ENCODE data around the gene FILIP1L.

The FILIP1L gene

DNA sequence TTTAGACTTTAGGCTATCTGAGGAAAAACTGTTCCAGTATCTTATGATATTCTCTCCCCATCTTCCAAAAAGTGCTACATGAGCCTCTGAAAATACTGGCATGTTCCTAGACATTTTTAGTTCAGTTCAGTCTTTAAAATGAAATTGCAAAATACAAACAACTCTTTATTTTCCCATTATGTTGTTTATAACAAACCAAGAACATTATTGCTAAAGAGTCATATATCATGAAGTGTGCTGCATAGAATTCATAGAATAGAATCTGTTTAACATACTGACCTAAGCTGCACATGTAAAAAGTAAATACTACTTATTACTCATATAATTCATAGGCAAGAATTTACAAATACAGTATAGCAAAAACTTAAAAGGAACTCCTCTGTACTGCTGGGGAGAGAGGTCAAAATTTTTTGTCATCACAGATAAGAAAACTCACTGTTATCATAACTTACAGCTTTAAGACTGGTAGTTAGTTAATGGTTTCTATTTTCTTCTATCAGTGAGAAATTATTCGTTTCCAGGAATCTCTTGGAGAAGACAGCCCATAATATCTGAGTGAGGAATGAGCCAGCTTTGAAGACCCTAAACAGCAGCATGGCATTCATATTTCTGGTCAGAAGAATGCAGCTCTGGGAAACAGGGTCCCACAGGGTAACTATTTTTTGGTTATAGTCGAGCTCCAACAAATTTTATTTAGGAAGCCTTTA lies 32.2 kb downstream of the FILIP1L start:
- Histone ChIP-seq H4K20me1 (ENCODE audit: insufficient read depth, low read length) (no peaks in the 10 kb centered on the region), H3K9me2 (replicated peaks; ENCODE audit: insufficient read depth, low read length) (no peaks in the 10 kb centered on the region), H3F3A (ENCODE audit: insufficient read depth, low read length) (no peaks in the 10 kb centered on the region), H2AFZ (ENCODE audit: low read length) (no peak overlapping the region), H3K4me3 (ENCODE audit: low read length) (no peak overlapping the region), H3K36me3 (replicated peaks; ENCODE audit: insufficient read depth, low read length) (no peaks in the 10 kb centered on the region), H3K9ac (ENCODE audit: low read length) (no peak overlapping the region), H3K9me3 (replicated peaks; ENCODE audit: insufficient read depth, low read length) (no peaks in the 10 kb centered on the region), H3K79me2 (ENCODE audit: low read length) (no peaks in the 10 kb centered on the region), H3K4me2 (ENCODE audit: low read depth, low read length) (no peak overlapping the region), H3K27me3 (replicated peaks; ENCODE audit: insufficient read depth, low read length) (no peaks in the 10 kb centered on the region), H3K27ac (ENCODE audit: low read length) (no peak overlapping the region), H3K4me1 (ENCODE audit: low read length) (peaks cover 6% of the 10 kb centered on the region)
- TF ChIP-seq EZH2 (optimal IDR thresholded peaks at IDR 0.05; ENCODE audit: low read depth, low read length) (no peak), EZH2phosphoT487 (IDR thresholded peaks at IDR 0.05; ENCODE audit: low read length) (no peak)
- TF ChIP-seq, protein P1, sequence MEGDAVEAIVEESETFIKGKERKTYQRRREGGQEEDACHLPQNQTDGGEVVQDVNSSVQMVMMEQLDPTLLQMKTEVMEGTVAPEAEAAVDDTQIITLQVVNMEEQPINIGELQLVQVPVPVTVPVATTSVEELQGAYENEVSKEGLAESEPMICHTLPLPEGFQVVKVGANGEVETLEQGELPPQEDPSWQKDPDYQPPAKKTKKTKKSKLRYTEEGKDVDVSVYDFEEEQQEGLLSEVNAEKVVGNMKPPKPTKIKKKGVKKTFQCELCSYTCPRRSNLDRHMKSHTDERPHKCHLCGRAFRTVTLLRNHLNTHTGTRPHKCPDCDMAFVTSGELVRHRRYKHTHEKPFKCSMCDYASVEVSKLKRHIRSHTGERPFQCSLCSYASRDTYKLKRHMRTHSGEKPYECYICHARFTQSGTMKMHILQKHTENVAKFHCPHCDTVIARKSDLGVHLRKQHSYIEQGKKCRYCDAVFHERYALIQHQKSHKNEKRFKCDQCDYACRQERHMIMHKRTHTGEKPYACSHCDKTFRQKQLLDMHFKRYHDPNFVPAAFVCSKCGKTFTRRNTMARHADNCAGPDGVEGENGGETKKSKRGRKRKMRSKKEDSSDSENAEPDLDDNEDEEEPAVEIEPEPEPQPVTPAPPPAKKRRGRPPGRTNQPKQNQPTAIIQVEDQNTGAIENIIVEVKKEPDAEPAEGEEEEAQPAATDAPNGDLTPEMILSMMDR (IDR thresholded peaks at IDR 0.05; ENCODE audit: low read length) = no peak
- DNase-seq = no peak

DNA sequence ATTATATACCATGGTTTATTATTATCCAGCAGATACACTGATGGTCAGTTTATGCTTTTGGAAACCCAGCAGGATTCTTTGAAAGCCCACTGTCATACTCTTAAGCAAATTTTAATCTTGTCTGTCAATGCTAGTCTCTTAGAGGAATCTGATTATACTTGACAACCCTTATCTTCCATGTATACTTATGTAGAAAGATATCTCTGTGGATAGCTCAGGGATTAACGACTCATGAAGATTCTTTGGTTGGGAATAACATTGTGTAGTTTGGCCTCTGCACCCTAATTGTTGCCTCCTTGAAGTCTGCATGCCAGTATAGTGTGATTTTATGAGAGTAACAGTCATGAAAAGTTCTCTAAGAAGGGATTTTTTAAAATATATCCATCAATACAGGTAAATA lies 33.0 kb downstream of the FILIP1L start:
- Histone ChIP-seq H3F3A (ENCODE audit: insufficient read depth, low read length) (no peaks in the 10 kb centered on the region), H3K79me2 (ENCODE audit: low read length) (no peaks in the 10 kb centered on the region), H4K20me1 (ENCODE audit: insufficient read depth, low read length) (no peaks in the 10 kb centered on the region), H3K27me3 (replicated peaks; ENCODE audit: insufficient read depth, low read length) (no peaks in the 10 kb centered on the region), H3K9me3 (replicated peaks; ENCODE audit: insufficient read depth, low read length) (no peaks in the 10 kb centered on the region), H3K4me3 (ENCODE audit: low read length) (no peak overlapping the region), H3K4me2 (ENCODE audit: low read depth, low read length) (no peak overlapping the region), H3K27ac (ENCODE audit: low read length) (no peak overlapping the region), H2AFZ (ENCODE audit: low read length) (no peak overlapping the region), H3K4me1 (ENCODE audit: low read length) (no peaks in the 10 kb centered on the region), H3K9me2 (replicated peaks; ENCODE audit: insufficient read depth, low read length) (no peaks in the 10 kb centered on the region), H3K36me3 (replicated peaks; ENCODE audit: insufficient read depth, low read length) (no peaks in the 10 kb centered on the region), H3K9ac (ENCODE audit: low read length) (no peak overlapping the region)
- no peak for DNase-seq
- TF ChIP-seq EZH2phosphoT487 (IDR thresholded peaks at IDR 0.05; ENCODE audit: low read length) (no peak), EZH2 (optimal IDR thresholded peaks at IDR 0.05; ENCODE audit: low read depth, low read length) (no peak)
- TF ChIP-seq, protein P1 (IDR thresholded peaks at IDR 0.05; ENCODE audit: low read length) = no peak

DNA sequence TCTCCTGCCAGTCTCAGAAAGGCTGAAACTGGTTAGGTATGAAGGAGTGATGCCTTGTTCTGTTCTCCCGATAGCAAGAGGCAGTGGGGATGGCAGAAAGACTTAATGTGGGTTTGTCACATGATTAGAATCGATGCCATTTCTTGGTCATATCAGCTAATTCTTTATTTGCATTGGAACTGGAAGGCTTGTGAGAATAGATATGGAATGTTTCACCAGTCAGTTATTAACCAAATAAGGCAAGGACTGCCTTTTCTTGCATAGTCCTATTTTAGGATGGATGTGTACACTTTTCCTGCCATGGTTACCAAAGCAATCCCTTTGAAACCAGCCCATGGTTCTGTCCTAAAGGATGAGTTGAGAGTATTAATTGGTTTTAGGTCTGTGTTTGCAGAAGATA lies 33.7 kb downstream of the FILIP1L start:
- Histone ChIP-seq H3K27ac (ENCODE audit: low read length) (no peak overlapping the region), H3K4me2 (ENCODE audit: low read depth, low read length) (no peak overlapping the region), H4K20me1 (ENCODE audit: insufficient read depth, low read length) (no peaks in the 10 kb centered on the region), H3K9me2 (replicated peaks; ENCODE audit: insufficient read depth, low read length) (no peaks in the 10 kb centered on the region), H3K4me1 (ENCODE audit: low read length) (no peaks in the 10 kb centered on the region), H3K9me3 (replicated peaks; ENCODE audit: insufficient read depth, low read length) (no peaks in the 10 kb centered on the region), H3K27me3 (replicated peaks; ENCODE audit: insufficient read depth, low read length) (no peaks in the 10 kb centered on the region), H3F3A (ENCODE audit: insufficient read depth, low read length) (no peaks in the 10 kb centered on the region), H2AFZ (ENCODE audit: low read length) (no peak overlapping the region), H3K4me3 (ENCODE audit: low read length) (no peak overlapping the region), H3K9ac (ENCODE audit: low read length) (no peak overlapping the region), H3K36me3 (replicated peaks; ENCODE audit: insufficient read depth, low read length) (no peaks in the 10 kb centered on the region), H3K79me2 (ENCODE audit: low read length) (no peaks in the 10 kb centered on the region)
- DNase-seq = no peak
- no peak for TF ChIP-seq EZH2 (optimal IDR thresholded peaks at IDR 0.05; ENCODE audit: low read depth, low read length)
- no peak for TF ChIP-seq EZH2phosphoT487 (IDR thresholded peaks at IDR 0.05; ENCODE audit: low read length)
- TF ChIP-seq, protein P1 (IDR thresholded peaks at IDR 0.05; ENCODE audit: low read length) = no peak

Data from MM.1S (cell line).